DLD1 (cell line): ENCODE measurements around the gene BRINP1.

ENCODE experiments used
- in situ Hi-C: cut with HindIII; loops from 2 replicates; pipeline ENCODE4 v1.10.0; 2017; ENCODE audit warnings: low sequenced_read_pairs

Gene BRINP1

GRCh38 chr9:119148855-119149254 lies 220.4 kb downstream of the BRINP1 start:
- in situ Hi-C loops: no loop called here

- in situ Hi-C loops: no loop called here
These were observed 231.8 kb downstream of the BRINP1 start for GRCh38 chr9:119137479-119137878.

GRCh38 chr9:119126040-119126439 lies 243.2 kb downstream of the BRINP1 start:
- in situ Hi-C loops: no loop called here

GRCh38 chr9:119121899-119122298 lies 247.3 kb downstream of the BRINP1 start:
- in situ Hi-C loops: no loop called here

- in situ Hi-C loops: no loop called here
These were observed 251.8 kb downstream of the BRINP1 start for GRCh38 chr9:119117409-119117808.
